Stimulated activated CD4-positive, alpha-beta T cell treated with anti-CD3 and anti-CD28 coated beads, Interleukin-15, amount 100 ng/mL, for 48 hours (primary cell): Measurements from ENCODE around the gene ERF.
"Not testable (repeated sequence)": the region's sequence is repeated elsewhere in the genome, so short reads cannot be mapped to it uniquely, and the experiment has no call there.

ENCODE experiments used
- DNase-seq, 2 donors: peaks; one replicate each; pipeline ENCODE4 v3.0.0-alpha.2; 2020; ENCODE audit warnings: low read depth in 2 of 2

Gene ERF

DNA sequence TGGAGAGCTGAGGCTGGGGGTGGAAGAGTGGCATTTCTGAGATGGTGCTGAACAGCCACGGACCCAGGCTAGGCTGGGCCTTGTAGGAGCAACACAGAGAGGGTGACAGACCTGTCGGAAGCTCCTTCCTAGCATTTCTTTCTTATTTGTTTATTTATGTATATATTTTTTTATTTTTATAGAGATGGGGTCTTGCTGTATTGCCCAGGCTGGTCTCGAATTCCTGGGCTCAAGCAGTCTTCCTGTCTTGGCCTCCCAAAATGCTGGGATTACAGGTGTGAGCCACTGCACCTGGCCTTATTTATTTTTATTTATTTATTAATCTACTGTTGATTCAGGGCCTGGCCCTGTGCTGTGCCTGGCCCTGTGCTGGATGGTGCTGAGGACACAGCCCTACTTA is 20.6 kb upstream of the ERF start:
- DNase-seq, result no peak

DNA sequence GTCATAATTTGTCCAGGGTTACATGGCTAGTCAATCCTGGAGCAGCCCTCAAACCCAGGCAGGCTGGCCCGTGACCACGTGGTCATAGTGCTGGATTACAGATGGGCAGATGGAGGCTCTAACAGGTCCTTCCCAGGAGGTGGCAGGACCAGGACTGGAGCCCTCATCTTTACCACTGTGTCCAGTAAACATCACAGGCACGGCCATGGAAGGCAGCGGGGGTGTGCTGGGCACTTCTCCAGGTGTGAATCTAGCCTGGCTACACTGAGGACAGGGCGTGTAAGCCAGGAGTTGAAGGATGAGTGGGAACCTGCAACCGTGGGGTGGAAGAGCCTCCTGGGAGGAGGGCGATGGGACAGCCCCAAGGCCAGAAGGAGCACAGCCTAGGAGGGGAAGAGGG is 20.2 kb upstream of the ERF start:
- DNase-seq, result no peak

DNA sequence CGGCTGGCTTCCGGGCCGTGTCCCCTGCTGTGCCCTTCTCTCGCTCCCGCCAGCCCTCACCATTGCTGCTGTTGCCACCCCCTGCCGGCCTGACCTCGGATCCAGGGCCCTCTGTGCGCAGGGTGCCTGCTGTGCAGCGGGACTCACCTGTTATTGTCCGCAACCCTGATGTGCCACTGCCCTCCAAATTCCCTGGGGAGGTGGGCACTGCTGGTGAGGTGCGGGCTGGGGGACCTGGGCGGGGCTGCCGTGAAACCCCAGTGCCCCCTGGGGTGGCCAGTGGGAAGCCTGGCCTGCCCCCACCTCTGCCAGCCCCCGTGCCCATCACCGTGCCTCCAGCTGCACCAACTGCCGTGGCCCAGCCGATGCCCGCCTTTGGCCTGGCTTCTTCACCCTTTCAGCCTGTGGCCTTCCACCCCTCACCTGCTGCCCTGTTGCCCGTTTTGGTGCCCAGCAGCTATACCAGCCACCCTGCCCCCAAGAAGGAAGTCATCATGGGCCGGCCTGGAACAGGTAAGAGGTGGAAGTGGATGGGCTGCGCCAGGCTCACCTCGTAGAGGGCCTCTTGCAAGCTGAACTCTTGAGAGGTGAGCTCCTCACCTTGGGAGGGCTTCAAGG is 19.2 kb upstream of the ERF start:
- DNase-seq, result no peak

DNA sequence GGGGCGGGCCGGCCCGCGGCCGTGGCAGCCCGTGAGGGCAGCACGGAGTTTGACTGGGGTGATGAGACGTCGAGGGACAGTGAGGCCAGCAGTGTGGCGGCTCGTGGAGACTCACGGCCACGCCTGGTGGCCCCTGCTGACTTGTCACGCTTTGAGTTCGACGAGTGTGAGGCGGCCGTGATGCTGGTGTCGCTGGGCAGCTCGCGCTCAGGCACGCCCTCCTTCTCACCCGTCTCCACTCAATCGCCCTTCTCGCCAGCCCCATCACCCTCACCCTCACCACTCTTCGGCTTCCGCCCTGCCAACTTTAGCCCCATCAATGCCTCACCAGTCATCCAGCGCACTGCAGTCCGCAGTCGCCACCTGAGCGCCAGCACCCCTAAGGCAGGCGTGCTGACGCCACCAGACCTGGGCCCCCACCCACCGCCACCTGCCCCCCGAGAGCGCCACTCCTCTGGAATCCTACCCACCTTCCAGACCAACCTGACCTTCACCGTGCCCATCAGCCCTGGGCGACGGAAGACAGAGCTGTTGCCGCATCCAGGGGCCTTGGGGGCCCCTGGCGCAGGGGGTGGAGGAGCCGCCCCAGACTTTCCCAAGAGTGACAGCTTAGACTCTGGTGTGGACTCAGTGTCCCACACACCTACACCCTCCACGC is 18.6 kb upstream of the ERF start:
- no peak for DNase-seq

DNA sequence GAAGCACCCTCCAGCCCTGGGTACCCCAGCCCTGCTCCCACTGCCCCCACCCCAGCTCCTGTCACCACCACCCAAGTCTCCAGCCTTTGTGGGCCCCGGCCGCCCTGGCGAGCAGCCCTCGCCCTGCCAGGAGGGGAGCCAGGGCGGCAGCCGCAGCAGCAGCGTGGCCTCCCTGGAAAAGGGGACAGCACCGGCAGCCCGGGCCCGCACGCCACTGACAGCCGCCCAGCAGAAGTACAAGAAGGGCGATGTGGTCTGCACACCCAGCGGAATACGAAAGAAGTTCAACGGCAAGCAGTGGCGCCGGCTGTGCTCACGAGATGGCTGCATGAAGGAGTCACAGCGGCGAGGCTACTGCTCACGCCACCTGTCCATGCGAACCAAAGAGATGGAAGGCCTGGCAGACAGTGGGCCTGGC is 18.1 kb upstream of the ERF start:
- DNase-seq, result no peak

DNA sequence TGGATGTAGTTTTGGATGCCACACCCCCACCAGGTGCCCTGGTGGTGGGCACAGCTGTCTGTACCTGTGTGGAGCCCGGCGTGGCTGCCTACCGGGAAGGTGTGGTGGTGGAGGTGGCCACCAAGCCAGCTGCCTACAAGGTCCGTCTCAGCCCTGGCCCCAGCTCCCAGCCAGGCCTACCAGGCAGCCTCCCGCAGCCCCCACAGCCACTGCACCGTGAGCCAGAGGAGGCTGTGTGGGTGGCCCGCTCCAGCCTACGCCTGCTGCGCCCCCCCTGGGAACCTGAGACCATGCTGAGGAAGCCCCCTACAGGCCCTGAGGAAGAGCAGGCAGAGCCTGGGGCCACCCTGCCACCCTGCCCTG is 17.6 kb upstream of the ERF start:
- no peak for DNase-seq

DNA sequence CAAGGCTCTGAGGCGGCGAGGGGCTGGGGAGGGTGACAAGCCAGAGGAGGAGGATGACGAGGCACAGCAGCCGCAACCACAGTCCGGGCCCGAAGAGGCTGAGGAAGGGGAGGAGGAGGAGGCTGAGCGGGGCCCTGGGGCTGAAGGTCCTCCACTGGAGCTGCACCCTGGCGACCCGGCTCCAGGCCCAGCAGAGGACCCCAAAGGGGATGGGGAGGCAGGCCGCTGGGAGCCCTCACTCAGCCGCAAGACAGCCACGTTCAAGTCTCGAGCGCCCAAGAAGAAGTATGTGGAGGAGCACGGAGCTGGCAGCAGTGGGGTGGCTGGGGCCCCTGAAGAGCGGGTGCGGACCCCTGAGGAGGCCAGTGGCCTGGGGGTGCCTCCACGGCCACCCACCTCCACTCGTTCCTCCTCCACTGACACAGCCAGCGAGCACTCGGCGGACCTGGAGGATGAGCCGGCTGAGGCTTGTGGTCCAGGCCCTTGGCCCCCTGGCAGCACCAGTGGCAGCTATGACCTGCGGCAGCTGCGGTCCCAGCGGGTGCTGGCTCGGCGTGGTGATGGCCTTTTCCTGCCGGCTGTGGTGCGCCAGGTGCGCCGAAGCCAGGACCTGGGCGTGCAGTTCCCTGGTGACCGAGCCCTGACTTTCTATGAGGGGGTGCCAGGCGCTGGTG is 17.1 kb upstream of the ERF start:
- no peak for DNase-seq

DNA sequence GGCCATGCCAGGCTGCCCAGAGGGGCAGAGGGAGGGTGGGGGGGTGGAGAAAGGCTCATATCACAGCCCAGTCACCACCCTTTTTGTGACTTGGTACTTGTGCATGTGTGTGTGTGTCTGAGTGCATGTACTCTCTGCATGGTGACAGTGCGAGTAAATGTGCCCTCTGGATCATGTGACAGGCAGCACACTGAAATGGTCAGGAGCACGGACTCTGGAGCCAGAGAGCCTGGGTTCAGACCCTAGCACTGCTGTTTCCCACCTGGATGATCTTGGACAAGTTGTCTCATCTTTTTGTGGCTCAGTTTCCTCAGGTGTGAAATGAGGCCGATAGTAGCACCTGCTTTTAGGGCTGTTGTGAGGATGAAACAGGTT is 16.1 kb upstream of the ERF start:
- no peak for DNase-seq

DNA sequence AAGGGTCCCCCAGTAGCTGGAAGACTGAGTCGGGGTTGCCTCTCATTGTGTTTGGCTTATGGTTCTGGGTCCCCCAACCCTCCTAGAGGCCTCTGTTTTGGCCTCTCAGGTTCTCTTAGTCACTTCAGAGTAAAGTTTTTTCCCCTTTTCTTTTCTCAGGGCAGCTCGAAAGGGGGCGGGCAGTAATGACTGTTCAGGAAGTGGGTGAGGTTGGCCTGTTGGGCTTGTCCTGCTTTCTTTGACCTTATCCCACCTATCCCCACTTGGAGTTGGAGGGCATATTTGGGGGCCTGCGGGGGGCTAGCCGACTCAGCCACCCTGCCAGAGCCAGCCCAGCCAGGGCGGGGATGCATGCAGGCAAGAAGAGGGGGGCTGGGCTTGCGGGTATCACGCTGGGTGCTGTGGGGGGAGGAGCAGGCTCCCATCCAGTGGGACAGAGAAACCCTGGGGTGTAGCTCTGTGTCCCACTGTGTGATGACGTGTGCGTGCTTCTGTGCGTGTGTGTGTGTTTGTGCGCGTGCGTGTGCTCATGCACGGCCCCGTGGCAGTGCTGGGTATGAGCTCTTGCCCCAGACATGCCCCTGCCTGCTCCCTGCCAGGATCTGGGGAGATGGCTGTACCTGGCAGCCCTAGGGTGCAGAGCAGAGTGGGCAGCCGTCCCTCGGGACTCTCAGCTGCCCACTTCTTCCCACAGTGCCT is 15.6 kb upstream of the ERF start:
- peak; percentile 61 to 65 for DNase-seq

DNA sequence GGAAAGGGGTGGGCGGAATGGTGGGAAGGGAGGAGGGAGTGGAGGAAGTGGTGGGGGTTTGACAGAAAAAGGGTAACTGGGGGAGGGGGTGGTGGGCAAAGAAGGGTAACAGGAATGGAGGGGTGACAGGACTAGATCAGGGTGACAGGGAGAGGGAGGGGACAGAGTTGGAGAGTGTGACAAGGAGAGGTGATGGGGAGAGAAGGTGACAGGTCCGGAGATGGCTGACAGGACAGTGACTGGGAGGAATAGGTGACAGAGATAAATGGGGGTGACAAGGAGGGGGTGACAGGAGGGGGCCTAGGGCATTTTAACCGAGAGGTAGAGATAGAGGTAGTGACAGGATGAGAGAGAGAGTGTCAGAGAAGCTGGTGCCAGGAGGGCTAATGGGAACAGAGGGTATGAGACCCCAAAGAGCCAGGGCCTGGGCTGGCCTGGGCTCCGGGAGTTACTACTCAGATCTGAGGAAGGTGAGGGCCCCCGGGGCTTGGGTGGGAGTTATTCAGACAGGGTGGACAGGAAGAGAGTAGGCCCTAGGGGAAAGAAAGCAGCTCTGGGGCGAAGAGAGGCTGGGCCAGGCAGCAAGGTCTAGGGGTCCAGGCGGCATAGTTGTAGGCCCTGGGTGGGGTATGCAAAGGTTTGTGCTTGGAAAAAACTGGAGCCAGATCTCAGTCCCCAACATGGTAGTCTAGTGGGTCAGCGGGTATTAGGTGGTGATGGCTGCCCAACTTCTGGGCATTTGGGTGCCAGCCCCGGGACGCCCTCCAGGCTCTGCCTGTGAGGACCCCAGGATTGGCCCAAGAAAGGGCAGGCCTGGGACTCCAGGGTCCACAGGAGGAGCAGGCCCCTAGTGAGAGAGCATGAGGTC is 14.8 kb upstream of the ERF start:
- DNase-seq, result no peak

DNA sequence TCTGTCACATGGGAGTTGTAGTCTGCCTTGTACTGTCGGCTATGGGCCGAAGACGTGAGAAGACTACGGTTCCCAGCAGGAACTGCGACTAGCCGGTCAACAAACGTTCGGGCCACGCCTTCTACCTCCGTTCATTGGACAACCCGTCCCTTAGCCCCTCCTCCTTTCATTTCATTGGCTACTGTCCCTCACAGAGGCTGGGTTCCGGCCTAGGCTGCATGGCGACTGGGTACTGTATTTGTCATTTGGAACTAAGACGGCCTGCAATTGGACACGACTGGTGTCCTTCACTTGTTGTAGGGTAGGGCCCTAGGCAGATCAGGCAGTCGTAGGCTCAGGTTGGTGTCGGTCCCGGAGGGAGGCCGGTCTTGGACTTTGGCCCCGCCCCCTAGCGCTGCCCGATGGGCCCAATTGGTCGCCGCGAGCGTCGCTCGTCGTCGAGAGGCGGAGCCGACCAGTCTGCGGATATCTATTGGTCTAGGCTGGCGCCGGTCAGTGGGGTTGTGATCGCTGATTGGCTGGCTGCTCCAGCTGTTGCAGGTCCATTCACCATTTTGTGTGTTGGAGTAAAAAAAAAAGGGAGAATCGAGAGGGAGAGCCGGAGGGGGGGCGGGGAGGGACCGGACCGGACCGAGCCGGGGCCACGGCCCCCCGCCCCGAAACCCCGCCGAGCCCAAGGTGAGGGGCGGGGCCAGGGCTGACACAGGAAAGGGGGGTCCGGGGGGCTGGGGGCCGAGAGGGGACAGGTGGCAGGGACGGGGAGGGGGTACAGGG is 14.0 kb upstream of the ERF start, which contains the start of gene CIC:
Gene CIC, plus strand, starts transcription at position 549 of the 774 bp plus-strand sequence. CDS start 2,532 bp downstream, outside the sequence.
- peak; percentile 99 for DNase-seq

DNA sequence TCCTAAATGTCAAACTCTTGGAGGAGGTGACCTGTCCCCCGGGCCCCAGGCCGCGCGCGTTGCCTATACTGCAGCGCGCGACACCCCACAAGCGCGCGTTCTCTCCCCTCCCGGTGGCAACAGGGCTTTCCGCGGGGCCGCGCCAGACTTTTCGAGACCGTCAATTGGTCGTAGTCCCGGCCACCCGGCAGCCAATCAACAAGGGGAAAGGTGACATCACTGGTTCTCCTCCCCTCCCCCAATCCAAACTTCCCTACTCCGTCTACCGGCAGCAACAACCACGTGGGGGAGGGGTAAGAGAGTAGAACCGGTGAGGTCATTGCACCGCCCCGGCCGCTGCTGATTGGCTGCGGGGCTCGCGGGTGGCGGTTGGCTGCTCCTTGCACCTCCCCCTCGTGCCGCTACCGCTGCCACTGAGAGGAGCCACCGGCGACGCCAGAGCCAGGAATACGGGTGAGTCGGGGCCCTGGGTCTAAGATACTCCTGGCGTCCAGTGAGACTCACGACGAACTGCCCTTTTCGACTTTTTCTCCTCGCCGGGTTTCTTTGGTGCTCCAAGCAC is 13.3 kb upstream of the ERF start:
- peak; percentile 98 to 99 for DNase-seq

DNA sequence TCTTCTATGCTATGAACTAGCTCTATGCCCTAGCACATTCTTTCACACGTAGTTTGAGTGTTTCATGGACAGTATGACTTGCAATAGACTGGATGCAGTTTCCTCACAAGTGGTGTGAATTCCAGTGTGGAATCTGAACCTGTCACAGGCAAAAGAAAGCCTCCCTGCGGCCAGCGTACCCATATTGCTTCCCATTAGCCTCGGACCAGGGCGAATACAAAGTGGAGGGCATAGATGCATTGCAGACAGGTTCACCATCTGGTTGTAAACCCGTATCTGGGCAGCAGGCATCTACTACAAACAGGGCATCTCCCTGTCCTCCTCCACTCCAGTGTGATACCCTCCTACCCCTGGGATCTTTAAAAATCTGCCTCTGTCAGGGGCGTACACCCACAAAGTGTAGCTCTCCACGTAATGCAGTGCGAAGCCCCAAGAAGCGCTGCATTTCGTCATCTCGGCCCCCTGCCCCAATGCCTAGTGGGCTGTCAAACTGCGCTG is 12.8 kb upstream of the ERF start:
- DNase-seq, result no peak

DNA sequence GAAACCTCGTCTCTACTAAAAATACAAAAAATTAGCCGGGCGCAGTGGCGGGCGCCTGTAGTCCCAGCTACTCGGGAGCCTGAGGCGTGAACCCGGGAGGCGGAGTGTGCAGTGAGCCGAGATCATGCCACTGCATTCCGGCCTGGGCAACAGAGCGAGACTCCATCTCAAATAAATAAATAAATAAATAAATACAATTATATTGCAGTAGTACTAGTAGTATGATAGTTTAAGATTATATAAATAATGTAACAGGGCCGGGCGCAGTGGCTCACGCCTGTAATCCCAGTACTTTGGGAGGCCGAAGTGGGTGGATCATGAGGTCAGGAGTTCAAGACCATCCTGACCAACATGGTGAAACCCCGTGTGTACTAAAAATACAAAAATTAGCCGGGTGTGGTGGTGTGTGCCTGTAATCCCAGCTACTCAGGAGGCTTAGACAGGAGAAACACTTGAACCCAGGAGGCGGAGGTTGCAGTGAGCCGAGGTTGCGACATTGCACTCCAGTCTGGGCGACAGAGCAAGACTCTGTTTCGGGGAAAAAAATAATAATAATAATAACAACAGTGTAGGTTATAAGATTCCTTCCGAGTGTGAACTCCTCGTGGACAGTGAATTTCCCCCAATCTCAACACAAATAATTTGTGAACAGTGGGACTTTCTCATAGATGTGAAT is 12.1 kb upstream of the ERF start:
- DNase-seq, result not testable (repeated sequence)

DNA sequence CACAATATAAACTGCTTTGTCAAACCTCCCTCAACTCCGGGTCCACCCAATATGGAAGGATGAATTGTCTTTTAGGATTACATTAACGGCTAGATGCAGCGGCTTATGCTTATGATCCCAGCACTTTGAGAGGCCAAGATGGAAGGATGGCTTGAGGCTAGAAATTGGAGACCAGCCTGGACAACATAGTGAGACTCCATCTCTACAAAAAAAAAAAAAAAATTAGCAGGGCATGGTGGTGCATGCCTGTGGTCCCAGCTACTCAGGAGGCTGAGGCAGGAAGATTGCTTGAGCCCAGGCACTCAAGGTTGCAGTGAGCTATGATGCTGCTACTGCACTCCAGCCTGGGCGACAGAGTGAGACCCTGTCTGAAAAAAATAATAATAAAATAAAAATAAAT is 11.2 kb upstream of the ERF start:
- DNase-seq, result not testable (repeated sequence)

DNA sequence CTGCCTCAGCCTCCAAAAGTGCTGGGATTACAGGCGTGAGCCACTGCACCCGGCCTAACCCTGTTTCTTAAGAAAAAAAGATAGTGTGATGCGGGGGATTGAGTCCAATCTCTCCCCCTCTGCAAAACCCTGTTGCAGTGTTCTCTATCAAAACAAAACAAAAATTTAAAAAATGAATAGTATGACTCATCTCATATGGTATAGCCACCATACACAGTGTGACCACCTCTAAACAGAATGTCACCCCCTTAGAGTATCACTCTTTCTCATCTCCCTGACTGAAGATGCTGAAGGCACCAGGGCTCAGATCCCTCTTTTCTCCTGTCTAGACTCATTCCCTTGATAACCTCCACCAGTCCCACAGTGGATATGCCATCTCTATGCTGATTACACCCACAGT is 6.8 kb upstream of the ERF start:
- DNase-seq, result no peak

DNA sequence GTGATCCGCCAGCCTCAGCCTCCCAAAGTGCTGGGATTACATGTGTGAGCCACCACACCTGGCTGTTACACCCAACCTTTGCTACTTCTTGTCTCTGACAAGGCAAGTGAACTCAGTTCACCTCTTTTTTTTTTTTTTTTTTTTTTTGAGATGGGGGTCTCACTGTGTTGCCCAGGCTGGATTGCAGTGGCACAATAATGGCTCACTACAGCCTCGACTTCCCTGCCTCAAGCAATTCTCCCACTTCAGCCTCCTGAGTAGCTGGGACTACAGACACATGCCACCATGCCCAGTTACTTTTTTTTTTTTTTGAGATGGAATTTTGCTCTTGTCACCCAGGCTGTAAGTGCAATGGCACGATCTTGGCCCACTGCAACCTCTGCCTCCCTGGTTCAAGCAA is 2.9 kb upstream of the ERF start:
- DNase-seq, result not testable (repeated sequence)

DNA sequence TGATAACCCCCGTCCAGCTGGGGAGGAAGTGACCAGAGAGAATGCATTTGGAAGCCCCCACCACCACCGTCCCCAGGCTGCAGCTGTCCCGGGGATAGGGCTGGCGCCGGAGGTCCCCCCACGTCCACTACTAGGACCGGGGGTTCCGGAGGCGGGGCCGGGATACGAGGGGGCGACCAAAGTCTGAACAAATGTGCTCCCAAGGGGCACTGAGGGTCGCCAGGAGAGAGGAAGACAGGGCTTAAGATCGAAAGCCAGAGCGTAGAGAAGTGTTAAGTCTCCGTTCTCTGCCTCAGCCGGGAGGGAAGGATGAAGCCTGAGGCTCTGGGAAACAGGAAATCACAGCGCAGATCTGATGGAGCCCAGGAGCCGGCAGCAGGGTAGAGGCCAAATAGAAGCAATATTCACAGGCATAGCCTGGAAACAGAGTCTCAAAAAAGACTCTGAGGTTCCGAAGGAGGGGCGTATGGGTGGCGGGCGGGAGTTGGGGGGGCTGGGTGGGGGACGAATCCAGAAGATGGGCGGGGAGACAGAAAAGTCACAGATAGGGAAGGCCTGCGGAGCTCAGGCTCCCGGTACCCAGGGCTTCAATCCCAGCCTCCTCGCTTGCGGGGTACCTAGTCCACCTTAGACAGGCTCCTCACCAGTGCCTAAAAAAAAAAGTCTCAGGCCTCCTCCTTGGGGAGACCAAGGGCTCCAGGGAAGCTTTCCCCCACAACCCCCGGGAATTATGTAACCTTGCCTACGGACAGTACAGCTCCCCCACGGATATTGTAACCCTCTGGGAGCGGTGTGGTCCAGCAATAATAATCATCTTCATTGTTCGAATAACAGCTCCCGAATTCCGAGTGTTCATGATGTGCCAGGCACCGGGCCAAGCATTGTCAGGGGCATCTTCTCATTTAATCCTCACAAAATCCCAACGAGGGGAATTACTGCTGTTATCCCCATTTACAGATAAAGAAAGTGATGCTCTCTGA is 1.1 kb upstream of the ERF start:
- DNase-seq, result no peak
